GM21619 (cell line): ENCODE measurements around the gene BCL11A.

Experiments
- ATAC-seq: cut with Tn5 transposase; IDR thresholded peaks from one replicate; pipeline ENCODE4 v1.9.1; 2021; ENCODE audit not compliant: unreplicated experiment

Gene BCL11A

GRCh38 chr2:60469536-60470317, 83.7 kb downstream of the BCL11A start:
- ATAC-seq = no peak

- no peak for ATAC-seq
Observed at GRCh38 chr2:60468382-60469085, 84.9 kb downstream of the BCL11A start.

- ATAC-seq = no peak
Observed at GRCh38 chr2:60466161-60466702, 87.2 kb downstream of the BCL11A start.

GRCh38 chr2:60465736-60466135, 87.7 kb downstream of the BCL11A start:
- ATAC-seq = no peak

GRCh38 chr2:60463249-60463648, 90.2 kb downstream of the BCL11A start:
- ATAC-seq = no peak

DNA sequence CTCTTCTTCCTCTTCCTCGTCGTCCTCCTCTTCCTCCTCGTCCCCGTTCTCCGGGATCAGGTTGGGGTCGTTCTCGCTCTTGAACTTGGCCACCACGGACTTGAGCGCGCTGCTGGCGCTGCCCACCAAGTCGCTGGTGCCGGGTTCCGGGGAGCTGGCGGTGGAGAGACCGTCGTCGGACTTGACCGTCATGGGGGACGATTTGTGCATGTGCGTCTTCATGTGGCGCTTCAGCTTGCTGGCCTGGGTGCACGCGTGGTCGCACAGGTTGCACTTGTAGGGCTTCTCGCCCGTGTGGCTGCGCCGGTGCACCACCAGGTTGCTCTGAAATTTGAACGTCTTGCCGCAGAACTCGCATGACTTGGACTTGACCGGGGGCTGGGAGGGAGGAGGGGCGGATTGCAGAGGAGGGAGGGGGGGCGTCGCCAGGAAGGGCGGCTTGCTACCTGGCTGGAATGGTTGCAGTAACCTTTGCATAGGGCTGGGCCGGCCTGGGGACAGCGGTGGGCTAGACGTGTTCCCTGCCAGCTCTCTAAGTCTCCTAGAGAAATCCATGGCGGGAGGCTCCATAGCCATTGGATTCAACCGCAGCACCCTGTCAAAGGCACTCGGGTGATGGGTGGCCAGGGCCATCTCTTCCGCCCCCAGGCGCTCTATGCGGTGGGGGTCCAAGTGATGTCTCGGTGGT, 91.9 kb downstream of the BCL11A start:
- no peak for ATAC-seq

DNA sequence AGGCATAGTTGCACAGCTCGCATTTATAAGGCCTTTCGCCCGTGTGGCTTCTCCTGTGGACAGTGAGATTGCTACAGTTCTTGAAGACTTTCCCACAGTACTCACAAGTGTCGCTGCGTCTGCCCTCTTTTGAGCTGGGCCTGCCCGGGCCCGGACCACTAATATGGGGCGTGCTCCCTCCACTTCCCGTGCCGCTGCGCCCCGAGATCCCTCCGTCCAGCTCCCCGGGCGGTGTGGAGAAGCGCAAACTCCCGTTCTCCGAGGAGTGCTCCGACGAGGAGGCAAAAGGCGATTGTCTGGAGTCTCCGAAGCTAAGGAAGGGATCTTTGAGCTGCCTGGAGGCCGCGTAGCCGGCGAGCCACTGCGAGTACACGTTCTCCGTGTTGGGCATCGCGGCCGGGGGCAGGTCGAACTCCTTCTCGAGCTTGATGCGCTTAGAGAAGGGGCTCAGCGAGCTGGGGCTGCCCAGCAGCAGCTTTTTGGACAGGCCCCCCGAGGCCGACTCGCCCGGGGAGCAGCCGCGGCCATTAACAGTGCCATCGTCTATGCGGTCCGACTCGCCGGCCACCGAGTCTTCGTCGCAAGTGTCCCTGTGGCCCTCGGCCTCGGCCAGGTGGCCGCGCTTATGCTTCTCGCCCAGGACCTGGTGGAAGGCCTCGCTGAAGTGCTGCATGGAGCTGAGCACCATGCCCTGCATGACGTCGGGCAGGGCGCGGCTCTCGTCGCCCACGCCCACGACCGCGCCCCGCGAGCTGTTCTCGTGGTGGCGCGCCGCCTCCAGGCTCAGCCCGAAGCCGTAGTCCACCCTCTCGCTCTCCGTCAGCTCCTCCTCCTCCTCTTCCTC, 92.7 kb downstream of the BCL11A start:
- no peak for ATAC-seq

GRCh38 chr2:60459851-60460250, 93.6 kb downstream of the BCL11A start:
- ATAC-seq = no peak

GRCh38 chr2:60456115-60456770, 97.2 kb downstream of the BCL11A start:
- no peak for ATAC-seq

DNA sequence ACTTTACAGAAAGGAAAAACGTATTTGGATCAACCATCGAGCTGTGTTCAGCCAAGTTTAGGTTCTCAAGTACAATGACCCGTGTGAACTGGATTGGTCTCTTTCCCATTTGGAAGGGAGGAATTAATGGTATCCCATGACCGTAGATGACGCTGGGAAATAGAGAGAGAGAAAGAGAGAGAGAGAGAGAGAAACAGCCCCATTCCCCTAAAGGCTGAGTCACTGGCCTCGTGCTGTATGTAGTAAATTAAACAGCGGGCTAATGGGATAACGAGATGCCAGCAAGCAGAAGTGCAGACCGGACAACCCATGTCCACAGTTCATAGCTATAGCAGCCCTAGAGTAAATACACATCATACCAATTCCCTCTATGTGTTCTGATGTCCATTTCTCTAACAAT, 99.6 kb downstream of the BCL11A start:
- ATAC-seq = no peak

GRCh38 chr2:60453301-60453700, 100.2 kb downstream of the BCL11A start:
- no peak for ATAC-seq

- no peak for ATAC-seq
Observed at GRCh38 chr2:60450488-60450887, 103.0 kb downstream of the BCL11A start.

DNA sequence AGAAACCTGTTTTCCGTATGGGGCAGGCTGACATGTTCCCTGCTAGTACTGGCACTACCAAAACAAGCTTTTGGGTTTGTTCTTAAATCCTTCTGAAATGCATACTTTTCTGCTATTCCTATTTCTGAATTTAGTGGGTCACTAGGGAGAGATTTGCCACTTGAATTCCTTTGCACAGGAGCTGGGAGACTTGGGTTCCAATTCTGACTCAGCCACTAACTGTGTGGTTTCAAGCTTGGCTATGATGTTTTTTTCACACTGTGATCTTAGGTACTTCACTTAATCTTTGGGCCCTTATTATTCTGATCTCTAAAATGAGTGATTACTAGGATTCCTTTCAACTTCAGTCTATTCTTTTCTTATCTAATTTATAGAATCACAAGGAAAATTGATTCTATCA, 105.5 kb downstream of the BCL11A start:
- no peak for ATAC-seq

- ATAC-seq = peak; percentile 95
Observed at GRCh38 chr2:60446413-60447267, 106.8 kb downstream of the BCL11A start.

DNA sequence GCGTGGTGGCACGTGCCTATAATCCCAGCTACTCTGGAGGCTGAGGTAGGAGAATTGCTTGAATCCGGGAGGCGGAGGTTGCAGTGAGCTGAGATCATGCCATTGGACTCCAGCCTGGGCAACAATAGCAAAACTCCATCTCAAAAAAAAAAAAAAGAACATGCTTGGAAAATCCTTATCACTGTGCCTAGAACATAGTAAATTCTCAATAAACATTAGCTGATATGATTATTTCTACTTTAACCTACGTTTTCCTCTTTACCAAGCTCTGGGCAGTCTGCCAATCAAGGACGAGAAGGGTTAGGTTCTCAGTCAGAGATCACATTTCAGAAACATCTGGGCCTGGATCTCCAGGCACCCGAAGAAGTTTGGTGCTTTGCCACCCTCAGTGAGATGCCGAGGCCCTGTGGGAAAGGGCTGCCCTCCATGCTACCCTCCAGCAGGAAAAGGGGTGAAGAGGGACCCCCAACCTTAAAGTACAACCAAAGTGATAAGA, 107.7 kb downstream of the BCL11A start:
- ATAC-seq = no peak

DNA sequence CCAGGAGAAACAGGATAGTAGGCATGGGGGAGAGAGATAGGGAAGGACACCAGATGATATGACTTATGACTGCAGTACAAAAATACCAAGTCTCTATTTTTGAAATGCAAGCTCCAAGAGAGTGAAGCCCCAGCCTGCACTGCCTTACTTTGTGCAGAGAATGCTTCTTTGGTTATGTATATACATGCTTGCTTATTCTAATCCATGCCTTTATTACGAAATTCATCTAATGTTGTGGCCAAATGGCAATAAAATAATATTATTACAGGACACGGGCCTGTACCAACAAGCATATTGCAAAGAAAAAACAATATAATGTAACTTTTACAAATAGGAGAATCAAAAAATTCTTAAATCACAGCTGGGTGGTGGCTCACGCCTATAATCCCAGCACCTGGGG, 110.8 kb downstream of the BCL11A start:
- ATAC-seq = no peak

DNA sequence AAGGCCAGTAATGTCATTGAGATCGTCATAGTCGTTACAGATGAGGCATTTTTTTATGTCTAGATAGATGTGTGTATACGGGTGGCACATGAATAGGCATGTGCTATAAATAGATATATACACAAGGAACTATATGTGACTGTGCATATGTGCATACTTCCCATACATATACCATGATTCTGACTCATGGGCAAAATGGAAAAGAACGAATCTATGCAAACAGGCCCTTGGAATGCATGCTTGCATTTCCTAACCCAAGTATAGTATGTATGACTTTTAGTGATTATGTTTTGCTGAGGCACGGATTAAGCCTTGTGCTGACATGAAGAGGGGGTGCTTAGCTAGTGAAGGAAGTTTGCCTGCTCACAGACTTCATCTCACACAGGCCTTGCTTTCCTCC, 111.7 kb downstream of the BCL11A start:
- ATAC-seq = no peak

DNA sequence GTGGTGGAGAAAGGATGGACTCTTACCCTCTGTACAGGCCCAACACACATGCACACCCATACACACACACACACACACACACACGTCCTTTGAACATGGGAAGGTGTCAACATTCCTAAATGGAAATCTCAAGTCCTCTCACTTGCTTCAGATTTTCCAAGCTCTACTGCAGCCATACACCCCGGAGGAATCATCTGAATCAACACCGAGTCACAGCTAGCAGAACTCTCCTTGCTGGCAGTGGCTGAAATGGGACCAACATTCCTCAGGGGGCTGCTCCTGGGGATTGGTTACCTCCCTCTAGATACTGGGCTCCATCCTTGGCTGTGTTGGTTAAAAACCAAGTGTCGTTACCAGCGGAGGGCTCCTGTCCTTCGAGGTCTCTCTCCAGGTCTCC, 112.7 kb downstream of the BCL11A start:
- no peak for ATAC-seq

GRCh38 chr2:60440079-60440766, 113.2 kb downstream of the BCL11A start:
- ATAC-seq = no peak
